NOMO-1 (cell line): Measurements from ENCODE around the gene APC2.
"Not testable (repeated sequence)": the region's sequence is repeated elsewhere in the genome, so short reads cannot be mapped to it uniquely, and the experiment has no call there.

Source experiments
- DNase-seq, 2 experiments: peaks; one replicate each; lab custom pipeline; 2025; ENCODE audit not compliant: unreplicated experiment in 2 of 2; lab: John Stamatoyannopoulos, UW

APC2 gene

GRCh38 chr19:1474011-1474764, 24.3 kb downstream of the APC2 start:
- DNase-seq, result no peak

GRCh38 chr19:1474765-1475351, 24.9 kb downstream of the APC2 start:
- DNase-seq, result no peak

- no peak for DNase-seq
Observed at GRCh38 chr19:1475751-1476437, 26.0 kb downstream of the APC2 start.

- DNase-seq, result not testable (repeated sequence)
Observed at GRCh38 chr19:1477056-1477455, 27.1 kb downstream of the APC2 start.

GRCh38 chr19:1478934-1479707, 29.2 kb downstream of the APC2 start, which contains the start of gene C19orf25:
Gene C19orf25 (minus strand): TSS chr19:1479215. CDS start chr19:1478903, 312 bp downstream.
- peak; percentile 93 to 95 for DNase-seq

GRCh38 chr19:1481224-1481892, 31.4 kb downstream of the APC2 start:
- DNase-seq, result no peak

GRCh38 chr19:1481893-1482360, 32.0 kb downstream of the APC2 start:
- DNase-seq, result no peak

- DNase-seq, result no peak
Observed at GRCh38 chr19:1482361-1483130, 32.6 kb downstream of the APC2 start.

GRCh38 chr19:1483131-1483978, 33.4 kb downstream of the APC2 start:
- DNase-seq, result no peak

GRCh38 chr19:1483979-1484428, 34.1 kb downstream of the APC2 start:
- no peak for DNase-seq

GRCh38 chr19:1486720-1487575, 37.0 kb downstream of the APC2 start:
- DNase-seq, result no peak

GRCh38 chr19:1487576-1488281, 37.8 kb downstream of the APC2 start:
- no peak for DNase-seq

GRCh38 chr19:1488282-1488601, 38.3 kb downstream of the APC2 start:
- DNase-seq, result no peak

- DNase-seq, result no peak
Observed at GRCh38 chr19:1489463-1490310, 39.8 kb downstream of the APC2 start.

- DNase-seq, result peak; percentile 98 to 99
Observed at GRCh38 chr19:1490311-1491113, 40.6 kb downstream of the APC2 start, which contains the start of gene PCSK4. Gene PCSK4 (minus strand): TSS chr19:1490350. CDS start chr19:1490346, 4 bp downstream.
